PC-3 (cell line): ENCODE results near the gene KTN1. TPM values are rescaled to one million over a fixed set of nuclear protein-coding genes. Genes with fewer than 3 reads are reported as not detected.

ENCODE experiments used
- ATAC-seq: fragments of 200-7000 bp; cut with Tn5 transposase; 2 replicates; pipeline ENCODE4 v1.9.1; 2020; ENCODE audit warnings: mild to moderate bottlenecking, moderate library complexity
- BruUV-seq: library from RNA; stranded (reverse); fragments of 400-500 nt; replicated peaks from 2 replicates; lab custom pipeline; 2021; lab: Mats Ljungman, UMichigan
- CTCF ChIA-PET: fragments of 300-600 bp; sonication (Branson Sonifier 250); formaldehyde crosslinking; loops from one replicate; lab custom pipeline; 2022; ENCODE audit warnings: antibody characterized with exemption; lab: Charles Lee
- POLR2A ChIA-PET: fragments of 300-600 bp; sonication (Branson Sonifier 250); formaldehyde crosslinking; loops from one replicate; lab custom pipeline; 2022; ENCODE audit warnings: antibody characterized with exemption; ENCODE audit not compliant: unreplicated experiment; lab: Charles Lee
- DNase-seq: peaks from one replicate; pipeline ENCODE4 v3.0.0-alpha.2; 2015
- H2AFZ ChIP-seq: fragments of 300-600 bp; sonication (generic); 2 replicates; pipeline ENCODE4 v1.6.0; 2016; ENCODE audit warnings: antibody characterized with exemption, low read length
- H3F3A ChIP-seq: fragments of 300-600 bp; sonication (generic); one replicate; pipeline ENCODE4 v1.6.0; 2017; ENCODE audit warnings: antibody characterized with exemption, low read length, control low read depth, mild to moderate bottlenecking; ENCODE audit not compliant: unreplicated experiment
- H3K27ac ChIP-seq: fragments of 300-600 bp; sonication (generic); 2 replicates; pipeline ENCODE4 v1.5.1; 2016; ENCODE audit warnings: mild to moderate bottlenecking, low read length
- H3K27me3 ChIP-seq: fragments of 300-600 bp; sonication (generic); 2 replicates; pipeline ENCODE4 v1.6.1; 2016; ENCODE audit warnings: low read length, mixed read lengths
- H3K36me3 ChIP-seq: fragments of 300-600 bp; sonication (generic); 2 replicates; pipeline ENCODE4 v1.6.1; 2016; ENCODE audit warnings: low read depth, mixed run types, low read length, mixed read lengths
- H3K4me1 ChIP-seq: fragments of 300-600 bp; sonication (generic); 2 replicates; pipeline ENCODE4 v1.5.1; 2016; ENCODE audit warnings: low read length; ENCODE audit not compliant: insufficient read depth
- H3K4me2 ChIP-seq: fragments of 300-600 bp; sonication (generic); 2 replicates; pipeline ENCODE4 v1.6.0; 2016; ENCODE audit warnings: low read length
- H3K4me3 ChIP-seq: fragments of 300-600 bp; sonication (generic); 2 replicates; pipeline ENCODE4 v1.5.1; 2016; ENCODE audit warnings: mild to moderate bottlenecking, low read length, mixed read lengths
- H3K79me2 ChIP-seq: fragments of 300-600 bp; sonication (generic); 2 replicates; pipeline ENCODE4 v1.6.1; 2017; ENCODE audit warnings: low read length, mixed read lengths
- H3K9ac ChIP-seq: fragments of 300-600 bp; sonication (generic); 2 replicates; pipeline ENCODE4 v1.6.0; 2016; ENCODE audit warnings: mild to moderate bottlenecking, low read length
- H3K9me2 ChIP-seq: fragments of 300-600 bp; sonication (generic); replicated peaks from 2 replicates; pipeline ENCODE4 v1.6.1; 2016; ENCODE audit warnings: mixed run types, low read length, mixed read lengths
- H3K9me3 ChIP-seq: fragments of 300-600 bp; sonication (generic); 2 replicates; pipeline ENCODE4 v1.6.1; 2016; ENCODE audit warnings: low read length, mixed read lengths
- H4K20me1 ChIP-seq: fragments of 300-600 bp; sonication (generic); 2 replicates; pipeline ENCODE4 v1.6.1; 2016; ENCODE audit warnings: low read length, mixed read lengths
- CTCF ChIP-seq: fragments of 300-600 bp; sonication (generic); conservative IDR thresholded peaks from 2 replicates; pipeline ENCODE4 v1.5.1; 2017; ENCODE audit warnings: antibody characterized with exemption, low read depth, mild to moderate bottlenecking, low read length
- EZH2 ChIP-seq: fragments of 300-600 bp; sonication (generic); IDR thresholded peaks from one replicate; pipeline ENCODE4 v1.6.1; 2017; ENCODE audit warnings: antibody characterized with exemption, mild to moderate bottlenecking, low read length; ENCODE audit not compliant: unreplicated experiment
- EZH2phosphoT487 ChIP-seq: fragments of 300-600 bp; sonication (generic); IDR thresholded peaks from 2 replicates; pipeline ENCODE4 v1.6.1; 2018; ENCODE audit warnings: mild to moderate bottlenecking, antibody characterized with exemption, low read length, borderline replicate concordance
- intact Hi-C: fragments of 100-400 bp; cut with micrococcal nuclease; formaldehyde crosslinking; loops from 2 replicates; pipeline ENCODE4 v1.9.0; 2023
- total RNA-seq: library from RNA; depleted of rRNA; stranded (reverse); fragments of >200 nt; gene quantifications from 2 replicates; pipeline ENCODE4 v1.2.3, GENCODE V29; 2014

The KTN1 gene
- total RNA-seq, 1 experiment from 2014 or later = 251 TPM

GRCh38 chr14:55661029-55661428, 81.0 kb downstream of the KTN1 start:
- no peak overlapping the region for H2AFZ ChIP-seq
- intact Hi-C loops = no loop called here
- H3K9me3 ChIP-seq = no peaks in the 10 kb centered on the region
- peaks cover 81% of the 10 kb centered on the region for H3K36me3 ChIP-seq
- TF ChIP-seq CTCF = no peak
- TF ChIP-seq EZH2 = no peak
- TF ChIP-seq EZH2phosphoT487 = no peak
- H3K4me1 ChIP-seq = no peaks in the 10 kb centered on the region
- H3K4me2 ChIP-seq = no peak overlapping the region
- no peaks in the 10 kb centered on the region for H3K27me3 ChIP-seq
- BruUV-seq = no TSS peak
- no peaks in the 10 kb centered on the region for H4K20me1 ChIP-seq
- H3F3A ChIP-seq = no peaks in the 10 kb centered on the region
- DNase-seq (no peak), ATAC-seq (no peak)
- no peak overlapping the region for H3K27ac ChIP-seq
- ChIA-PET POLR2A (no interaction called here), CTCF (no interaction called here)
- H3K9me2 ChIP-seq = no peaks in the 10 kb centered on the region
- no peaks in the 10 kb centered on the region for H3K79me2 ChIP-seq
- no peak overlapping the region for H3K4me3 ChIP-seq
- H3K9ac ChIP-seq = no peak overlapping the region

- H3K27ac ChIP-seq = no peak overlapping the region
- H3K36me3 ChIP-seq = peaks cover 84% of the 10 kb centered on the region
- ATAC-seq (no peak), DNase-seq (no peak)
- no TSS peak for BruUV-seq
- intact Hi-C loops = no loop called here
- no peaks in the 10 kb centered on the region for H3K79me2 ChIP-seq
- no peaks in the 10 kb centered on the region for H3K27me3 ChIP-seq
- H3K4me1 ChIP-seq = no peaks in the 10 kb centered on the region
- no peak overlapping the region for H3K4me3 ChIP-seq
- no peaks in the 10 kb centered on the region for H3F3A ChIP-seq
- H3K9me2 ChIP-seq = no peaks in the 10 kb centered on the region
- H4K20me1 ChIP-seq = no peaks in the 10 kb centered on the region
- POLR2A ChIA-PET = no interaction called here
- CTCF ChIA-PET = no interaction called here
- H3K9ac ChIP-seq = no peak overlapping the region
- no peak overlapping the region for H3K4me2 ChIP-seq
- H2AFZ ChIP-seq = no peak overlapping the region
- H3K9me3 ChIP-seq = no peaks in the 10 kb centered on the region
- TF ChIP-seq EZH2phosphoT487 (no peak), CTCF (no peak), EZH2 (no peak)
Measured at GRCh38 chr14:55662752-55663151, 82.7 kb downstream of the KTN1 start.

- intact Hi-C loops = no loop called here
- no peak for DNase-seq
- POLR2A ChIA-PET = no interaction called here
Measured at GRCh38 chr14:55665067-55665675, 85.2 kb downstream of the KTN1 start.

More at GRCh38 chr14:55665067-55665675, 85.2 kb downstream of the KTN1 start:
- Histone ChIP-seq H4K20me1 (no peaks in the 10 kb centered on the region), H3K4me3 (no peak overlapping the region), H2AFZ (no peak overlapping the region), H3K9ac (no peak overlapping the region), H3K9me3 (no peaks in the 10 kb centered on the region), H3F3A (no peaks in the 10 kb centered on the region), H3K4me1 (no peaks in the 10 kb centered on the region), H3K9me2 (no peaks in the 10 kb centered on the region), H3K36me3 (peaks cover 85% of the 10 kb centered on the region), H3K4me2 (no peak overlapping the region), H3K79me2 (no peaks in the 10 kb centered on the region), H3K27ac (no peak overlapping the region), H3K27me3 (no peaks in the 10 kb centered on the region)
- TF ChIP-seq EZH2phosphoT487 (no peak), CTCF (no peak), EZH2 (no peak)
- no TSS peak for BruUV-seq
- no peak for ATAC-seq
- CTCF ChIA-PET = interaction anchor here (0.7 to 1.3 kb wide), 2 partner anchors 219 to 795 kb away, joined by 4 to 5 read pairs; no protein-coding TSS in a partner anchor
